PFSK-1 (cell line): Measurements from ENCODE around the gene SLC16A11.

Experiments
- FOXP2 ChIP-seq: optimal IDR thresholded peaks from 2 replicates; pipeline ENCODE3; 2011; ENCODE audit warnings: borderline replicate concordance, control low read depth, inconsistent platforms; ENCODE audit not compliant: insufficient read depth; ENCODE audit errors: extremely low read length, extremely low read depth
- POLR2AphosphoS5 ChIP-seq: IDR thresholded peaks from 2 replicates; pipeline ENCODE4 v1.6.1; 2012; ENCODE audit warnings: low read depth, mild to moderate bottlenecking, control low read depth, low read length, moderate library complexity
- REST ChIP-seq, 2 experiments: IDR thresholded peaks; 2 replicates each; pipeline versions ENCODE4 v1.6.1 to v1.8.0; 2011 to 2012; ENCODE audit warnings: low read depth in 2 of 2, low read length in 2 of 2, control low read depth in 1 of 2, inconsistent platforms in 1 of 2, mild to moderate bottlenecking in 1 of 2, moderate library complexity in 1 of 2; ENCODE audit not compliant: insufficient read depth in 1 of 2
- SIN3A ChIP-seq: IDR thresholded peaks from 2 replicates; pipeline ENCODE4 v1.6.1; 2012; ENCODE audit warnings: mild to moderate bottlenecking, low read length, moderate library complexity, borderline replicate concordance; ENCODE audit not compliant: insufficient read depth
- TAF1 ChIP-seq: IDR thresholded peaks from 2 replicates; pipeline ENCODE4 v1.6.1; 2012; ENCODE audit warnings: low read length, control low read depth, borderline replicate concordance; ENCODE audit not compliant: insufficient read depth

GRCh38 chr17:6997171-6997570, 46.7 kb downstream of the SLC16A11 start:
- TF ChIP-seq SIN3A: no peak
- TF ChIP-seq POLR2AphosphoS5: no peak
- TF ChIP-seq TAF1: no peak
- TF ChIP-seq REST (IDR thresholded peaks at IDR 0.05; ENCODE audit: insufficient read depth in 1 of 2, low read depth in 2 of 2, low read length in 2 of 2): no peak
- TF ChIP-seq FOXP2: no peak
